ENCODE data around the gene BTBD7.

Gene BTBD7

DNA sequence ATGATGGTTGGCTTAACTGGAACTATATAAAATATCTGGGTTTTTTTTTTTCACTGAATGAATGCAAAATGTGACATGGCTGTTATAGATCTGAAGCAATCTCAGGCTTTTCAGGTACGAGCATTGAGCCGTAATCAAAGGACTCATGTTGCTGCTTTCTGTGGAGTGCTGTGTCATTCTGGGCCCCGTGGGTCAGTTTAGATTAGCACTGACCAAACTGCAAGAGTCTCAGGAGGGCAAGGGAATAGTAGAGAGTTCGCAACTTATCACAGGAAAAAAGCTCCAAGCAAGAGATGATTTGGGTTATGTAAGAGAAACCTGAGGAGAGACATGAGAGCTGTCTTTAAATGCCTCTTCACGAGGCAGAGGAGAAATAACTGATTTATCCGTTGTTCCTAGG is 66.7 kb downstream of the BTBD7 start:
- POLR2A ChIA-PET: no interaction called here
- no peak for DNase-seq (ENCODE audit: extremely low spot score)
- TF ChIP-seq, protein P1, sequence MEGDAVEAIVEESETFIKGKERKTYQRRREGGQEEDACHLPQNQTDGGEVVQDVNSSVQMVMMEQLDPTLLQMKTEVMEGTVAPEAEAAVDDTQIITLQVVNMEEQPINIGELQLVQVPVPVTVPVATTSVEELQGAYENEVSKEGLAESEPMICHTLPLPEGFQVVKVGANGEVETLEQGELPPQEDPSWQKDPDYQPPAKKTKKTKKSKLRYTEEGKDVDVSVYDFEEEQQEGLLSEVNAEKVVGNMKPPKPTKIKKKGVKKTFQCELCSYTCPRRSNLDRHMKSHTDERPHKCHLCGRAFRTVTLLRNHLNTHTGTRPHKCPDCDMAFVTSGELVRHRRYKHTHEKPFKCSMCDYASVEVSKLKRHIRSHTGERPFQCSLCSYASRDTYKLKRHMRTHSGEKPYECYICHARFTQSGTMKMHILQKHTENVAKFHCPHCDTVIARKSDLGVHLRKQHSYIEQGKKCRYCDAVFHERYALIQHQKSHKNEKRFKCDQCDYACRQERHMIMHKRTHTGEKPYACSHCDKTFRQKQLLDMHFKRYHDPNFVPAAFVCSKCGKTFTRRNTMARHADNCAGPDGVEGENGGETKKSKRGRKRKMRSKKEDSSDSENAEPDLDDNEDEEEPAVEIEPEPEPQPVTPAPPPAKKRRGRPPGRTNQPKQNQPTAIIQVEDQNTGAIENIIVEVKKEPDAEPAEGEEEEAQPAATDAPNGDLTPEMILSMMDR (IDR thresholded peaks at IDR 0.05; ENCODE audit: control extremely low read depth, extremely low read depth, low read depth, missing control alignments): no peak
- CTCF ChIA-PET: interaction anchor here (1.2 to 1.4 kb wide), 4 partner anchors 8 to 126 kb away, joined by 3 read pairs; no protein-coding TSS in a partner anchor

DNA sequence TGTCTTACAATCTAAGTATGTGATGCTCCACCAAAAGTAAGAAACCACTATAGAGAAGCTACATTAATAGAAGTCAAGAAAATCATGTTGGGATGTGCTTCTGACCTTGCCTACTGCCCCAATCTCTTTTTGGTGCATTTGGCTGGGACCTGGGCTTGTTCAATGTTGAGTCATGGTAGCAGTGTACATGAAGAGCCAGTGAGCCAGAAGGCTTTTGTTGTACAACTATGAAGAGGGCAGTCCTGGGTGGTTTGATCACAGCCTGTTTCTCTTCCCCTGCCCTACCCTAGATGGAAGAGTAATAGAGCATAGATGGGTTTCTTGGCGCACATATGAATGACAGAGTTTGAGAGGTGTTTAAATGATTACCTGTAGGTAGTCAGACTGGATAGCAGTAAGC is 69.4 kb downstream of the BTBD7 start:
- ChIA-PET CTCF (interaction anchor here (1.0 to 1.6 kb wide), 2 partner anchors 13 to 26 kb away, joined by 3 to 6 read pairs; no protein-coding TSS in a partner anchor), POLR2A (no interaction called here)
- no peak for DNase-seq (ENCODE audit: extremely low spot score)
- TF ChIP-seq, protein P1 (IDR thresholded peaks at IDR 0.05; ENCODE audit: control extremely low read depth, extremely low read depth, low read depth, missing control alignments): no peak

DNA sequence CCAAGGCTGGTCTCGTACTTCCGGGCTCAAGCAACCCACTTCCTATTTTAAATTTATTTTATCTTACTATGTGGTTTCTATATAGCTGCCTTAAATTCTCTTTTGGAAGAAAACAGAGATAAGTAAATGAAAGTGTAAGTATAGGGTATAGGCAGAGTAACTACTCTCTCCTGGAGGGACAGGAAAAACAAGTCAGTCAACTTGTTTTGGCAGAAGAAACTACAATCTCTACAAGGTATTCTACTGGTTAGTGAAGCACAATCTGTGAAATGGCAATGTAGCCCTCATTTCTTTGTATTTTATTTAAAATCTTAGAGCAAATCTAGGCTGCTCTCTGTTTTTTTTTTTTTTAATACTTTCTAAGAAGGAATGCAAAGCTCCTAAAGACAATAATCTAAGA is 70.4 kb downstream of the BTBD7 start:
- POLR2A ChIA-PET: no interaction called here
- CTCF ChIA-PET: interaction anchor here (1.0 to 1.6 kb wide), 2 partner anchors 12 to 27 kb away, joined by 3 to 6 read pairs; no protein-coding TSS in a partner anchor
- no peak for DNase-seq (ENCODE audit: extremely low spot score)
- TF ChIP-seq, protein P1 (IDR thresholded peaks at IDR 0.05; ENCODE audit: control extremely low read depth, extremely low read depth, low read depth, missing control alignments): no peak

DNA sequence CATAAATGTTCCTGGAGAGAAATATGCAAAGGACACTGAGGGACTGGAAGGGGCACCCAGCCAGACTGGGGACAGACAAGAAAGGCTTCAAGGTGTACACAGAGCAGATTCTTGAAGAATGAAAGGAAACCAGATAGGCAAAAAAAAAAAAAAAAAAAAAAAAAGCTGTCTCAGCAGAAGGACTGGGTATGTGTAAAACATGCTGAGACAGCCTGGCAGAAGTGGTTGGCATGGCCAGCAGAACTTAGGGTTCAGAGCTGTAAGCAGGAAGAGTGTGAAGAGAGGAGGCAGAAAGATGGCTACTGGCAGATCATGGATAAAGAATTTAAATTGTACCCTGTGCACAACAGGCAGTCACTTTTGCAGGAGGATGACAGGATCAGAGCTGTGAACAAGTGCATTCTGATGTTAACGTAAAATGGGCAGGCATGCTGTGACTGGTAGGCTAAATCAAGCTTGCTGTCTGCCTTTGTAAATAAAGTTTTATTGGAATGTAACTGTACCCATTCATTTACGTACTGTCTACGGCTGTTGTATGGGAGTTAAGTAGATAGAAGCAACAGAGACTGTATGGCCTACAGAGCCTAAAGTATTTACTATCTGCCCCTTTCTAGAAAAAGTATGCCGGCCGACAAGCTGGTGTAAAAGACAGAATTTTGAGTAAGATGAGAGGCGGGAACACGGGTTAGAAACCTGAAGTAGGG is 83.6 kb downstream of the BTBD7 start:
- POLR2A ChIA-PET: no interaction called here

DNA sequence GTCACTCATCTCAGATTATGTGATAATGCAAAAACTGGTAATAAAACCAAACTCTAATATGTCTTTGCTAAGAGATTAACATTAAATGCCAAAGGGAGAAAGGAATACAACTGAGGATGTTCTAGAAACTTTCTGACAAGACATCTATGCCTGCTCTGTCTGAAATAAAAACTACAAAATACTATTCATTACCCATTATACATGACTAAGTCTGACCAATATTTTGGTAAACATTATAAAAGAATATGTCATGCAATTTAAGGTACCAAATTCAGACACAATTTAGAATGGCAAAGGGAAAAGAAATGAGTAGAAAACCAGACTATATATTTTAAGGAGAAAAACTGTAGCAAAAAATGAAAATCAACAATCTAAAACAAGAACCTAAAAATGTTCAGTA is 86.3 kb downstream of the BTBD7 start:
- CTCF ChIA-PET: no interaction called here
- POLR2A ChIA-PET: no interaction called here
- DNase-seq (ENCODE audit: extremely low spot score): no peak
- TF ChIP-seq, protein P1 (IDR thresholded peaks at IDR 0.05; ENCODE audit: control extremely low read depth, extremely low read depth, low read depth, missing control alignments): no peak

More for the DNA sequence above, 83.6 kb downstream of the BTBD7 start:
- CTCF ChIA-PET: interaction anchor here (0.7 to 1.5 kb wide), 8 partner anchors 8 to 288 kb away, joined by 3 to 6 read pairs (median 3); no protein-coding TSS in a partner anchor
- DNase-seq (ENCODE audit: extremely low spot score): no peak
- TF ChIP-seq, protein P1 (IDR thresholded peaks at IDR 0.05; ENCODE audit: control extremely low read depth, extremely low read depth, low read depth, missing control alignments): no peak

DNA sequence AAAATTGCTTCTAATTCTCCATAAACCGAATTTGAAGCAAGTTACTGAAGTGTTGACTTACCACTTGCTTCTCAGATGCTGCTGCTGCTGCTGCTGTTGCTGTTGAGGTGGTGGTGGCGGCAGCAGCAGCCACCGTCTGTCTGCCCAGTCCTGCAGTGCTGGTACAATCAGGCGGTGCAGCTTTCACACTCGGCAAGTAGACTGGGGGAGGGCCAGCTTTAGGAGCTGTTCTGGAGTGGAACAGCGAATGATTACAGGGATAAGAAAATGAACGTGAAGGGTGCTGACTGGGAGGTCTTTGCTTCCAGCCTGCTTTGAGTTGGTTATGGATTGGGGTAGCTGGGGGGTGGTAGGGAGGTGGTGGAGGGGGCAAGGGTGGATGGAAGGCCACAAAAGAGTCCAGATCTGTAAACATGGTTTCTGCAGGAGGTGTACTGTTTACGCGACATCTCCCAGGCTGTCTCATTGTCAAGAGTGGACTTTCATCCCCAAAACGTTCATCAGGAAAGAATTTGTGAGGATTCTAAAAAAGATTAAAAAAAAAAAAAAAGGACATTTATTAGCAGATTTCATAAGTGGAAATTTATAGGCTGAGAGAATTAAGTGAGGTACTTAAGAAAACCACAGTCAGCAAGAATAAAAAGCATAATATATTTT is 86.9 kb downstream of the BTBD7 start:
- ChIA-PET POLR2A (no interaction called here), CTCF (no interaction called here)
- DNase-seq (ENCODE audit: extremely low spot score): no peak
- TF ChIP-seq, protein P1 (IDR thresholded peaks at IDR 0.05; ENCODE audit: control extremely low read depth, extremely low read depth, low read depth, missing control alignments): no peak

All from GM10248 (cell line).